VCaP (cell line): ENCODE results near the gene CEP76.
A peak's percentile ranks its signal among the peaks of the same experiment; 100 is the strongest.

Experiments
- H3K27ac ChIP-seq: fragments of 450-650 bp; 2 replicates; pipeline ENCODE4 v1.5.1; 2017
- TF ChIP-seq, protein P1 (sequence below): fragments of 450-650 bp; conservative IDR thresholded peaks from 2 replicates; pipeline ENCODE4 v1.5.1; 2017; ENCODE audit warnings: mild to moderate bottlenecking, moderate library complexity

Gene CEP76

DNA sequence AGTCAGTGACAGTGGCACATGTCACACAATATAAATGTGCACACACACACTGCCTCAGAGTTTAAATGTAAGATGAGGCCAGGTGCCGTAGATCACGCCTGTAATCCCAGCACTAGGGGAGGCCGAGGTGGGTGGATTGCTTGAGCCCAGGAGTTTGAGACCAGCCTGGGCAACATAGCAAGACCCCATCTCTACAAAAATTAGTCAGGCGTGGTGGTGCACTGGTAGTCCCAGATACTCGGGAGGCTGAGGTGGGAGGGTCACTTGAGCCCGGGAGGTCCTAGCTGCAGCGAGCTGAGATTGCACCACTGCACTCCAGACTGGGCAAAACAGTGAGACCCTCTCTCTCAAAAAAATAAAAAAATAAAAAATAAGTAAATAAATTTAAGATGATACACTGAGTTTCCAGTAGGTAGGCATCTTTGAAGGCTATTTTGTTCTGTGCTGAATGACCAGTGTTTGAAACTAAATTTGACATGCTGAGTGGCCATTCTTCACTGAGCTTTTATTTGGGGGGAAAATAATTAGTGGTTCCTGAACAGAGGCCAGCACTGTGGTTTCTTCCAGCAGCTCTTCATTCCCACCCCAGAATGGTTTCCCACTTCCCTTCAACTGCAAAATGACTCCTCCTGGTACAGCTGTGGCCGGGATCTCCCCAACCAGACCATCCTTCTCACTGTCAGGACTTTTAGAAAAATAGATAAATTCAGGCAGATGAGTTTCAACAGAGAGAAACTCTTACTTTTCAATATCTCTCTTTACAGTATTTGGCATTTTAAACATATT, 45.2 kb upstream of the CEP76 start:
- TF ChIP-seq, protein P1, sequence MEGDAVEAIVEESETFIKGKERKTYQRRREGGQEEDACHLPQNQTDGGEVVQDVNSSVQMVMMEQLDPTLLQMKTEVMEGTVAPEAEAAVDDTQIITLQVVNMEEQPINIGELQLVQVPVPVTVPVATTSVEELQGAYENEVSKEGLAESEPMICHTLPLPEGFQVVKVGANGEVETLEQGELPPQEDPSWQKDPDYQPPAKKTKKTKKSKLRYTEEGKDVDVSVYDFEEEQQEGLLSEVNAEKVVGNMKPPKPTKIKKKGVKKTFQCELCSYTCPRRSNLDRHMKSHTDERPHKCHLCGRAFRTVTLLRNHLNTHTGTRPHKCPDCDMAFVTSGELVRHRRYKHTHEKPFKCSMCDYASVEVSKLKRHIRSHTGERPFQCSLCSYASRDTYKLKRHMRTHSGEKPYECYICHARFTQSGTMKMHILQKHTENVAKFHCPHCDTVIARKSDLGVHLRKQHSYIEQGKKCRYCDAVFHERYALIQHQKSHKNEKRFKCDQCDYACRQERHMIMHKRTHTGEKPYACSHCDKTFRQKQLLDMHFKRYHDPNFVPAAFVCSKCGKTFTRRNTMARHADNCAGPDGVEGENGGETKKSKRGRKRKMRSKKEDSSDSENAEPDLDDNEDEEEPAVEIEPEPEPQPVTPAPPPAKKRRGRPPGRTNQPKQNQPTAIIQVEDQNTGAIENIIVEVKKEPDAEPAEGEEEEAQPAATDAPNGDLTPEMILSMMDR, result no peak
- no peak overlapping the region for H3K27ac ChIP-seq

DNA sequence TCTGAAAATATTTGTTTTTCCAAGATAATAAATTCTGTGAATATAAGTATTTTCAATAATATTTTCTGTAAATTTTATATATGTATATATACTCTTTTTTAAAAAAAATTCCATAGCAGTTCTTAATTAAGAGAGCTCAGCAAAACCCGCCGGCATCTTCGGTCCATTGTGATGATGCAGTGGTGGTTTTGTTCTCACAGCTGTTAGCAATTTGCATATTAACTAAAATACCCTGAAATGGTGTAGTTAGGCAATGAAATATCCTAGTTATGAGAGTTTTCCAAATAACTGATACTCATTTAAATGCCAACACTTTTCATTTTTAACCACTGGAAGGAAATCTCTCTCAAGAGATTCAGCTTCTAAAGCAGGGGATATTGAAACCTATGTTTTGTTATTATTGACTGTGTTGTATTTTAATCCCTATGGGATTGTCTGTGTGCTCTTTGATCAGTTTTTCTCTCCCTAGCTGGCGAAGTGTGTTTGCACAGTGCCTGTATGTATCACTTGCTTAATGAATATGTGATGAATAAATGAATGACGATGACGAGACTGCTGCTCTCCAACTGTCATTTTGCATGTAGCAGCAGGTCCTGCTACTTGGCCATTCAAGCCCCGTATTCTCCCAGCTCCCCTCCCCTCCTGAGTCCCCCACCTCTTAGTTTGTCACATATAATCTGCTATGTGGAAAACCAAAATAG, 42.7 kb upstream of the CEP76 start:
- TF ChIP-seq, protein P1, result no peak
- H3K27ac ChIP-seq, result no peak overlapping the region

DNA sequence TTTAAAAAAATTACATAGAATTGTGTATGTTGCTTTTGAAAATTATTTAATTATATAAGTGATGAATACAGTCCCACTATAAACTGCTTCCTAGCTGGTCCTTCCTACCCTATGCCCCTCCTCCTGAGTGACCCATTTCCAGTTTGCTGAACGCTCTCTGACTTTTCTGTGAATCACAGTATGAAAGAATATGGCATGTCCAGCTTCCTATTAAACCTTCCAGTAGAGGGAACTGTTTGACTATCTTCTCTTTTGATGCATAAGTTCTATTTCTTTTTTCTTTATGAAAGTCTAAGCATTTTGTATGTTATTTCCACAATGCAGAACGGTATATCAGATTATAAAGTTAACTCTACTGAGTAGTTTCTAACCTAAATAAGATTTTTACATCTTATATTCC, 41.6 kb upstream of the CEP76 start:
- no peak overlapping the region for H3K27ac ChIP-seq
- TF ChIP-seq, protein P1, result peak; percentile 78

DNA sequence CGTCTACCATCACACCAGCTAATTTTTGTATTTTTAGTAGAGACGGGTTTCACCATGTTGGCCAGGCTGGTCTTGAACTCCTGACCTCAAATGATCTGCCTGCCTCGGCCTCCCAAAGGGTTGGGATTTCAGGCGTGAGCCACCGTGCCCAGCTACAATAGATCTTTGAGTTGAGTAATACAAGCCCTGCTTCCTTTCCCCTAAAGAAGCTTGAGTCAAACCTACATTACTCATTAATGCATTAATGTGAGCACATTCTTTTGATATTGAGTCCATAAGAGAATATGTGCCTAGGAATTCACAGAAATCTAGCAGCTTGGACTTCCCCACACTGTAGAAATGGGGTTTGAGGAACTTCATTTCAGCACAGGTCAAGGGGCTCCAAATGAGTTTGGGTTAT, 39.9 kb upstream of the CEP76 start:
- no peak overlapping the region for H3K27ac ChIP-seq
- TF ChIP-seq, protein P1, result no peak

DNA sequence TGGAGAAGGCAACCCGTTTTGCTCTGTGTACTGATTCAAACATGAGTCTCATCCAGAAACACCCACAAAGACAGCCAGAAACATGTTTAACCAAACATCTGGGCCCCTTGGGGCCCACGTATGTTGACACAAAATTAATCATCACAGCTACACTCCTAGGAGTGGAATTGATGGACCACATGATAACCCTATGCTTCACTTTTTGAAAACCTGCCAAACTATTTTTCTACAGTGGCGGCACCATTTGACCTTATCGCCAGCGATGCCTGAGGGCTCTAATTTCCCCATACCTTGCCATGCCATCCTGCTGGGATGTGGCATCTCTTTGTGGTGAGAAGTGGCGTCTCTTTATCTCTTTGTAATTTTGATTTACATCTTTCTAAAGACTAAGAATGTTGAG, 38.8 kb upstream of the CEP76 start:
- TF ChIP-seq, protein P1, result no peak
- H3K27ac ChIP-seq, result no peak overlapping the region

DNA sequence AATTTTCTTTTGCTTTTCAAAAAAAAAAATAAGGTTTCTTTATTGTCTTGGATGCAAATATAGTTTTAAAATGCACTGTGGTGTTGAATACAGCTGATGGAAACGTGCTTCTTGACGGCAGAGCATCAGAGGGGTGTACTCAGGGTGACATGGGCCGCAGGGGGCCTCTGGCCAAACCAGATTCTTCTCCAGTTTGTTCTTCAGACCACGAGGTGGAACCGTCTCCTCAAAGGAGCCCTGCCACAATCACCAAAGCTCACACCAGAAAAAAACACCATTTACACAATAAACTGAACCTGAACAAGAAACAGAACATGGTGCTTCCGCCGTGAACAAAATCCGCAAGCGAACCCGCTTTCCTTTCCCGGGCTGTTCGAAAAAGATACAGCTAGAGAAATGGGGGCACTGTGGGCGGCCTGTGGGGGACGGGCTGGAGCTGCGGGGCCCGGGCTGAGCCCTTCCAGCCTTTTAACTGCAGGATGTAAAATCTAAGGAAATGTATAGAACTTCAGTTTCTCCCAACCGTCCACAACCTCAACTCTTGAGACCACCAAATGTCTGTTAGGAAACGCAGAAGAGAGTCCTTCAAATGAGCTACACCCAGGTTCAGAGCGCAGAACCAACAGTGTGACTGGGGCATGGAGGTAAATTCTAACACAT, 34.9 kb upstream of the CEP76 start:
- no peak overlapping the region for H3K27ac ChIP-seq
- TF ChIP-seq, protein P1, result no peak
